IPS-20b (cell line): ENCODE data around the gene TAS1R1.

Experiments used
- H3K27ac ChIP-seq: one replicate; pipeline ENCODE4 v1.5.1; 2013; ENCODE audit warnings: low read length
- H3K27me3 ChIP-seq: 2 replicates; pipeline ENCODE4 v1.6.1; 2013; ENCODE audit warnings: mild to moderate bottlenecking, low read length, inconsistent platforms; ENCODE audit not compliant: insufficient read depth
- H3K36me3 ChIP-seq: 2 replicates; pipeline ENCODE4 v1.6.1; 2013; ENCODE audit warnings: low read depth, mild to moderate bottlenecking, inconsistent platforms, low read length, moderate library complexity; ENCODE audit not compliant: insufficient read depth
- H3K4me1 ChIP-seq: 2 replicates; pipeline ENCODE4 v1.6.1; 2013; ENCODE audit warnings: mild to moderate bottlenecking, control low read depth, inconsistent platforms, low read length, moderate library complexity; ENCODE audit not compliant: insufficient read depth
- H3K4me3 ChIP-seq: 2 replicates; pipeline ENCODE4 v1.5.1; 2013; ENCODE audit warnings: mild to moderate bottlenecking, low read length, inconsistent platforms
- H3K9ac ChIP-seq: 2 replicates; pipeline ENCODE4 v1.6.1; 2013; ENCODE audit warnings: low read depth, mild to moderate bottlenecking, inconsistent platforms, low read length, moderate library complexity
- H3K9me3 ChIP-seq: 2 replicates; pipeline ENCODE4 v1.6.1; 2013; ENCODE audit warnings: mild to moderate bottlenecking, low read depth, low read length, inconsistent platforms; ENCODE audit not compliant: insufficient read depth

Gene TAS1R1

DNA sequence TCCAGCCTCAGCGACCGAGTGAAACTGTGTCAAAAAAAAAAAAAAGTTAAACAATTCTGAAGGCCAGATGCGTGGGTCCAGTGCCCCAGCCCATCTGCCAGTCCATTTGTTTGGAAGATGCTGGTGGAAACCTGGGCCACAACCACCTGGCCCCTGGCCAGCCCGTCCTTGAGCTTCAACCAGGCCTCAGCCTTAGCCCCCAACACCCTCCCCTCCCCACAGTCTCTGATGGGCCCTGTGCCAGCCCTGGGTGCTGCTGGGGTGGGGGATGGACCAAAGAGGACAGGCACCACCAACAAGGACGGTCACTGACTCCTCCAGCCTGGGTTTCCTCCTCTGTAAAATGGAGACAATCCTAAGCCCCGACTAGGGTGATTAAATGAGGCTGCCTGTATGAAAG, 44.1 kb upstream of the TAS1R1 start:
- Histone ChIP-seq H3K9me3 (no peaks in the 10 kb centered on the region), H3K9ac (no peak overlapping the region), H3K27me3 (no peaks in the 10 kb centered on the region), H3K4me1 (no peaks in the 10 kb centered on the region), H3K4me3 (no peak overlapping the region), H3K27ac (no peak overlapping the region), H3K36me3 (no peaks in the 10 kb centered on the region)

DNA sequence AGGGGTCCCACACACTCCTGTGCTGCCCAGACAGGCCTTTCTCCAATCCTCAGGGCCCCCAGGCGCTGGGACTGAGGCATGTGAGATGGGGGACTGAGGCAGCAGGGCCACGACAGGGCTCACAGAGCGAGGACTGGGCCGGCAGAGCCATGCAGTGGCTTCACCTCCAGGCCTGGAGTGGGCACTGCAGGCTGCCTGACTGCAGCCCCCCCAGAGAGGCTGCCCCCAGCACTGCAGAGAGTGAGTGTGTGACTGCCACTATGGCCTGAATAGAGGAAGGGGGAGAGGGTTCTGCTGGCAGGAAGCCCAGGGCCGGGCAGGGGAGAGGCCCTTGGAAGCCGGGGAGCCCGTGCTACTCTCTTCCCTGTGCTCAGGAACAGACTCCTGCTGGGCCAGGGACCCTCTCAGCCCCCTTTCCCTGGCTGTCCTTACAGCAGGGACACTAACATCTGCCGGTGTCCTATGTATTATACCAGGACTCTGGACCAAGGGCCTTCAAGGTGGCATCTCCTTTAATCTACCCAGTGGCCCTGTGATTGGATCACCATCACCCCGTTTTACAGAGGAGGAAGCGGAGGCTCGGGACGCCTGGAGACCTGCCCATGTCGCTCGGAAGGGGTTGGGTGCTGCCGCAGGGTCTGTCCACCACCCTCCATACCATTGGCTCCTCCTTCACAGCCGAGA, 43.4 kb upstream of the TAS1R1 start:
- no peaks in the 10 kb centered on the region for H3K27me3 ChIP-seq
- no peak overlapping the region for H3K9ac ChIP-seq
- H3K4me3 ChIP-seq, result no peak overlapping the region
- H3K4me1 ChIP-seq, result no peaks in the 10 kb centered on the region
- H3K27ac ChIP-seq, result no peak overlapping the region
- H3K36me3 ChIP-seq, result no peaks in the 10 kb centered on the region
- no peaks in the 10 kb centered on the region for H3K9me3 ChIP-seq

- Histone ChIP-seq H3K36me3 (no peaks in the 10 kb centered on the region), H3K27me3 (no peaks in the 10 kb centered on the region), H3K9me3 (no peaks in the 10 kb centered on the region), H3K4me1 (no peaks in the 10 kb centered on the region), H3K27ac (no peak overlapping the region), H3K9ac (no peak overlapping the region), H3K4me3 (no peak overlapping the region)
Observed at GRCh38 chr1:6512245-6512907, 42.7 kb upstream of the TAS1R1 start.

DNA sequence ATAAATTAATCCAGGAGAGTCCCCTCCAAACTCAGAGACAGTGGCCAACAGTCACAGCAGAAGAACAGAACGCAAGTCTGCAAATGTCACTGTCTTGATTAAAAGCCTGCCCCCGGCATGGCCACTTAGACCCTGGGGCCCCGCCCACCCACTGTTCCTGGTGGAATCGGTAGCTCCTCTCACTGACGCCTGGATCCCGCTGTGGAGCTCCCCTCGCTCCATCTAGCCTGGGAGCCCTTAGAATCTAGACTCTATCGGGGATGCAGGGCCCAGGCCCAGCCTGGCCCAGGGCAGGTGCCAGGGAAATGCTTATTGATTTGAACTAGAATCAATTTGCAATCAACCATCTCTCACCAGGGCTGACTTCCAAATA, 42.2 kb upstream of the TAS1R1 start:
- no peaks in the 10 kb centered on the region for H3K36me3 ChIP-seq
- H3K9ac ChIP-seq, result no peak overlapping the region
- no peak overlapping the region for H3K4me3 ChIP-seq
- no peak overlapping the region for H3K27ac ChIP-seq
- H3K9me3 ChIP-seq, result no peaks in the 10 kb centered on the region
- H3K4me1 ChIP-seq, result no peaks in the 10 kb centered on the region
- no peaks in the 10 kb centered on the region for H3K27me3 ChIP-seq

DNA sequence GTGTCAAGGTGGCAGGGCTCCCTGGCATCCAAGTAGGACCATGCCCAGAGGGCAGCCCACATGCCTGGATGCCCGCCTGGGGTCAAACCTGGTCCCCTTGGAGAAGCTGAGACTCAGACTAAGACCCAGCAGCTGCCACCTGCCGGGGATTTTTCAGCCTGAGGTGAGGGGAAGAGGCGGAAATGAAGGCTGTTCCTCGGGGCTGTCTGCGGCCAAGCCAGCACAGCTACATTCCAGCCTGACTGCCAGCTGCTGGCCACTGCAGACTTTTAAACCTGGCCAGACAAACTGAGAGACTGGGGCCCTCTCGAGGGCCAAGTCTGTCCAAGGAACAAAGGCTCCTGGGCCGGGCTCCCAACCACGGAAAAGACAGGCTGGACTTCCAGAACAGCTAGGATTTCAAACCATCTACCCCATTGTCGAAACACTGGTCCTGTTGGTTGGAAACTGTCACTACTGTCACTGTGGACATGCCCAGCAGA, 41.7 kb upstream of the TAS1R1 start:
- H3K27ac ChIP-seq, result no peak overlapping the region
- no peak overlapping the region for H3K9ac ChIP-seq
- H3K4me3 ChIP-seq, result no peak overlapping the region
- H3K9me3 ChIP-seq, result no peaks in the 10 kb centered on the region
- no peaks in the 10 kb centered on the region for H3K27me3 ChIP-seq
- H3K4me1 ChIP-seq, result no peaks in the 10 kb centered on the region
- no peaks in the 10 kb centered on the region for H3K36me3 ChIP-seq

GRCh38 chr1:6515771-6516170, 39.3 kb upstream of the TAS1R1 start:
- no peak overlapping the region for H3K9ac ChIP-seq
- no peaks in the 10 kb centered on the region for H3K9me3 ChIP-seq
- H3K4me1 ChIP-seq, result peaks cover 12% of the 10 kb centered on the region; the same call in 1 of the 2 replicates
- H3K36me3 ChIP-seq, result no peaks in the 10 kb centered on the region
- H3K27ac ChIP-seq, result no peak overlapping the region
- H3K4me3 ChIP-seq, result no peak overlapping the region
- no peaks in the 10 kb centered on the region for H3K27me3 ChIP-seq

GRCh38 chr1:6517435-6517851, 37.7 kb upstream of the TAS1R1 start:
- H3K4me3 ChIP-seq, result no peak overlapping the region
- H3K9ac ChIP-seq, result no peak overlapping the region
- H3K27ac ChIP-seq, result no peak overlapping the region
- no peaks in the 10 kb centered on the region for H3K9me3 ChIP-seq
- peaks cover 15% of the 10 kb centered on the region; the same call in 1 of the 2 replicates for H3K4me1 ChIP-seq
- H3K36me3 ChIP-seq, result no peaks in the 10 kb centered on the region
- no peaks in the 10 kb centered on the region for H3K27me3 ChIP-seq

DNA sequence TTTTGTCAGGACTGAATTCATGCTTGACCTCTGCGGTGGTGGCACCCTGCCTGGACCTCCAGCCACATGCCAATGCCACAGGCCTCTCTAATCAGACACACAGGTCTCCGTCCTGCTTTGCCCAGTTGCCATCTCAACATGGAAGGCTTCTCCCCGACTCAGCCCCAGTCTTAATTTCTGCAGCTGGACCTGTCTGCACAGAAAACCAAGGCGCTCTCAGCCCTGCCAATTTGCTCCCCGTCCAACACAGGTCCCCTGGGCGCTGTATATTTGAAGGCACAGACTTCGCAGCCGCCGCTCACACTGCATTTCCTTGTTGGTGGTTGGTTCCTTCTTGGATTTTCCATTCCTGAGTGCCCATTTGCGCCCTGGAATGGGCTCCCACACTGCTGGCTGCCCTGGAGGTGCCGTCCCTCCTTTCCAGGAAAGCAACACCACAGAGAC, 35.6 kb upstream of the TAS1R1 start:
- H3K4me1 ChIP-seq, result peaks cover 15% of the 10 kb centered on the region; the same call in 1 of the 2 replicates
- H3K4me3 ChIP-seq, result peak overlapping the region; percentile 5; the same call in 1 of the 2 replicates
- no peaks in the 10 kb centered on the region for H3K27me3 ChIP-seq
- no peak overlapping the region for H3K27ac ChIP-seq
- no peaks in the 10 kb centered on the region for H3K9me3 ChIP-seq
- no peak overlapping the region for H3K9ac ChIP-seq
- H3K36me3 ChIP-seq, result peaks cover 4% of the 10 kb centered on the region; the same call in 1 of the 2 replicates

- Histone ChIP-seq H3K4me3 (peak overlapping the region; percentile 44; the same call in 1 of the 2 replicates), H3K36me3 (peaks cover 5% of the 10 kb centered on the region; the same call in 1 of the 2 replicates), H3K4me1 (peaks cover 15% of the 10 kb centered on the region; the same call in 1 of the 2 replicates), H3K9me3 (no peaks in the 10 kb centered on the region), H3K27ac (no peak overlapping the region), H3K27me3 (no peaks in the 10 kb centered on the region), H3K9ac (peak overlapping the region; percentile 45; the same call in 1 of the 2 replicates)
Observed at GRCh38 chr1:6519935-6520671, 35.0 kb upstream of the TAS1R1 start.

DNA sequence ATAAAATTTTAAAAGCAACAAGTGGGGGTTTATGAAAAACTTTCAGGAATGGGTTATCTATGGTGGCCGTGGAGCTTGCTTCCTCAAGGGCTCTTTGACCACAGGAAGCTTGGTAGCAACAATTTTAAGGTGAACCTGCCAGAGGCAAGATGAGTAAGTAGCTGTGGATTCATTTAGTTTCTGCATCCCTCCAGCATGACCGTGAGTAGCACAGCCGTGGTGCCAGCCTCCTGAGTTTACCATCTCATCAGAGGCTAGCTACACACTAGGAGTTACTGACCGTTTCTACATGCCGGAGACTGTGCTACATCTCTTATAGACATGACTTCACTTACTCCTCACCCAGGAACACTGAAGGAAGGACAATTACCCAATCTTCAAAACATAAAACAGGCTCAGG, 33.6 kb upstream of the TAS1R1 start:
- peaks cover 15% of the 10 kb centered on the region; the same call in 1 of the 2 replicates for H3K4me1 ChIP-seq
- peaks cover 20% of the 10 kb centered on the region for H3K36me3 ChIP-seq
- H3K27ac ChIP-seq, result no peak overlapping the region
- no peak overlapping the region for H3K9ac ChIP-seq
- no peaks in the 10 kb centered on the region for H3K27me3 ChIP-seq
- H3K9me3 ChIP-seq, result no peaks in the 10 kb centered on the region
- no peak overlapping the region for H3K4me3 ChIP-seq

- Histone ChIP-seq H3K9me3 (no peaks in the 10 kb centered on the region), H3K27me3 (no peaks in the 10 kb centered on the region), H3K27ac (no peak overlapping the region), H3K9ac (no peak overlapping the region), H3K4me3 (no peak overlapping the region), H3K36me3 (peaks cover 37% of the 10 kb centered on the region), H3K4me1 (peaks cover 15% of the 10 kb centered on the region; the same call in 1 of the 2 replicates)
Observed at GRCh38 chr1:6523566-6523965, 31.5 kb upstream of the TAS1R1 start.
